Smooth muscle cell of trachea (primary cell): ENCODE results near the gene QRICH2. TPM values are rescaled to one million over a fixed set of nuclear protein-coding genes. Genes with fewer than 3 reads are reported as not detected.

Source experiments
- total RNA-seq: library from RNA; depleted of rRNA; stranded (reverse); fragments of >200 nt; gene quantifications from 2 replicates; pipeline ENCODE4 v1.2.1, GENCODE V29; 2014

Gene QRICH2
- 2.0 and 5.1 TPM in 2 replicates for total RNA-seq

GRCh38 chr17:76307966-76308338 is at the start of gene QRICH2:
QRICH2 (minus strand) TSS chr17:76308276; CDS start chr17:76307998, 278 bp downstream.

GRCh38 chr17:76353599-76354316 is 45.7 kb upstream of the QRICH2 start, which contains the start of gene PRPSAP1:
PRPSAP1 (minus strand) TSS chr17:76353916; CDS start chr17:76353703, 213 bp downstream.

GRCh38 chr17:76264755-76265623 is 43.1 kb downstream of the QRICH2 start, which contains the start of gene UBALD2:
UBALD2 (plus strand) TSS chr17:76265348; CDS start chr17:76265506, 158 bp downstream.

GRCh38 chr17:76240461-76241203 is 67.4 kb downstream of the QRICH2 start, which contains the start of gene RNF157:
RNF157 (minus strand) TSS chr17:76240493; CDS start chr17:76240240, 253 bp downstream.

Other genes with a start within 250 kb of the QRICH2 start
- 37.4 and 46.7 TPM in 2 replicates for gene SRP68, start 235.8 kb downstream of the QRICH2 start, total RNA-seq
- not detected in 2 replicates for gene GALR2, start 233.5 kb downstream of the QRICH2 start, total RNA-seq
- under 0.01 and 0.15 TPM in 2 replicates for gene ZACN, start 229.1 kb downstream of the QRICH2 start, total RNA-seq
- gene EXOC7, start 204.5 kb downstream of the QRICH2 start, total RNA-seq, result 107 and 137 TPM in 2 replicates
- 0.17 TPM in 1 of 2 replicates, not detected in the other for gene FOXJ1, start 167.0 kb downstream of the QRICH2 start, total RNA-seq
- 1.7 and 5.1 TPM in 2 replicates for gene RNF157, start 67.8 kb downstream of the QRICH2 start, total RNA-seq
- gene UBALD2, start 42.9 kb downstream of the QRICH2 start, total RNA-seq, result 2.2 and 3.1 TPM in 2 replicates
- 40.0 and 46.1 TPM in 2 replicates for gene PRPSAP1, start 45.6 kb upstream of the QRICH2 start, total RNA-seq
- gene SPHK1, start 76.3 kb upstream of the QRICH2 start, total RNA-seq, result 19.2 and 28.9 TPM in 2 replicates
- 19.2 and 21.2 TPM in 2 replicates for gene UBE2O, start 144.9 kb upstream of the QRICH2 start, total RNA-seq
- 0.17 TPM in 1 of 2 replicates, not detected in the other for gene AANAT, start 159.3 kb upstream of the QRICH2 start, total RNA-seq
- 0.58 and 8.4 TPM in 2 replicates for gene RHBDF2, start 193.1 kb upstream of the QRICH2 start, total RNA-seq
- 46.0 and 123 TPM in 2 replicates for gene CYGB, start 229.4 kb upstream of the QRICH2 start, total RNA-seq
- gene PRCD, start 231.8 kb upstream of the QRICH2 start, total RNA-seq, result 10.2 and 14.7 TPM in 2 replicates